NCI-H2029 treated with DMSO at 0.1 percent for 48 hours (cell line): ENCODE results near the gene PPP1R8.
"Not testable (repeated sequence)": the region's sequence is repeated elsewhere in the genome, so short reads cannot be mapped to it uniquely, and the experiment has no call there.

Experiments
- DNase-seq: peaks from one replicate; lab custom pipeline; 2025; lab: John Stamatoyannopoulos, UW

The PPP1R8 gene

GRCh38 chr1:27830621-27831440 lies at the start of gene PPP1R8:
Gene PPP1R8 (plus strand): TSS chr1:27830782. CDS start chr1:27830836, 54 bp downstream.
- peak; percentile 70 for DNase-seq

GRCh38 chr1:27782950-27783349 lies 47.6 kb upstream of the PPP1R8 start:
- no peak for DNase-seq

- no peak for DNase-seq
Observed at GRCh38 chr1:27784700-27785099, 45.9 kb upstream of the PPP1R8 start.

- DNase-seq: no peak
Observed at GRCh38 chr1:27785781-27786455, 44.7 kb upstream of the PPP1R8 start.

- DNase-seq: no peak
Observed at GRCh38 chr1:27787895-27788294, 42.7 kb upstream of the PPP1R8 start.

GRCh38 chr1:27789540-27790041 lies 41.0 kb upstream of the PPP1R8 start:
- no peak for DNase-seq

GRCh38 chr1:27790270-27790669 lies 40.3 kb upstream of the PPP1R8 start:
- DNase-seq: not testable (repeated sequence)

GRCh38 chr1:27795601-27796000 lies 35.0 kb upstream of the PPP1R8 start:
- no peak for DNase-seq

- no peak for DNase-seq
Observed at GRCh38 chr1:27804791-27805190, 25.8 kb upstream of the PPP1R8 start.

GRCh38 chr1:27806758-27807157 lies 23.8 kb upstream of the PPP1R8 start:
- no peak for DNase-seq

- DNase-seq: no peak
Observed at GRCh38 chr1:27807385-27807784, 23.2 kb upstream of the PPP1R8 start.

- not testable (repeated sequence) for DNase-seq
Observed at GRCh38 chr1:27808131-27808530, 22.5 kb upstream of the PPP1R8 start.

- no peak for DNase-seq
Observed at GRCh38 chr1:27809883-27810282, 20.7 kb upstream of the PPP1R8 start.

- DNase-seq: no peak
Observed at GRCh38 chr1:27811741-27812500, 18.7 kb upstream of the PPP1R8 start.

- no peak for DNase-seq
Observed at GRCh38 chr1:27816921-27817630, 13.5 kb upstream of the PPP1R8 start.

- DNase-seq: no peak
Observed at GRCh38 chr1:27821761-27822315, 8.7 kb upstream of the PPP1R8 start.

GRCh38 chr1:27823784-27824183 lies 6.8 kb upstream of the PPP1R8 start:
- no peak for DNase-seq

- no peak for DNase-seq
Observed at GRCh38 chr1:27824411-27824810, 6.2 kb upstream of the PPP1R8 start.

GRCh38 chr1:27829339-27829960 lies 1.1 kb upstream of the PPP1R8 start:
- not testable (repeated sequence) for DNase-seq

GRCh38 chr1:27831568-27832410 lies 1.2 kb downstream of the PPP1R8 start:
- no peak for DNase-seq
